PC-9 (cell line): ENCODE measurements around the gene ALG12. TPM values are rescaled to one million over a fixed set of nuclear protein-coding genes. Genes with fewer than 3 reads are reported as not detected.

Experiments
- BruUV-seq: library from RNA; stranded (reverse); fragments of 400-500 nt; replicated peaks from 2 replicates; lab custom pipeline; 2021; lab: Mats Ljungman, UMichigan
- CTCF ChIA-PET: fragments of 300-600 bp; sonication (Branson Sonifier 250); formaldehyde crosslinking; loops from one replicate; lab custom pipeline; 2022; ENCODE audit warnings: antibody characterized with exemption; lab: Charles Lee
- POLR2A ChIA-PET: fragments of 300-600 bp; sonication (Branson Sonifier 250); formaldehyde crosslinking; loops from one replicate; lab custom pipeline; 2022; ENCODE audit warnings: antibody characterized with exemption; ENCODE audit not compliant: unreplicated experiment; lab: Charles Lee
- DNase-seq, 2 experiments: peaks; one replicate each; pipeline versions ENCODE4 v3.0.0 to v3.0.0-alpha.2; 2015 to 2022; ENCODE audit warnings: mixed read lengths in 1 of 2
- H2AFZ ChIP-seq: fragments of 200-600 bp; sonication (generic); 2 replicates; pipeline ENCODE4 v1.8.1; 2017; ENCODE audit warnings: antibody characterized with exemption
- H3F3A ChIP-seq: fragments of 200-600 bp; sonication (generic); 2 replicates; pipeline ENCODE4 v1.8.1; 2017; ENCODE audit warnings: antibody characterized with exemption, mild to moderate bottlenecking, low read depth; ENCODE audit not compliant: insufficient read depth
- H3K27ac ChIP-seq: fragments of 200-600 bp; sonication (generic); 2 replicates; pipeline ENCODE4 v1.6.1; 2016; ENCODE audit warnings: mixed run types
- H3K27me3 ChIP-seq: fragments of 200-600 bp; sonication (generic); 2 replicates; pipeline ENCODE4 v1.6.1; 2016; ENCODE audit warnings: low read depth, mixed run types; ENCODE audit not compliant: insufficient read depth
- H3K36me3 ChIP-seq: fragments of 200-600 bp; sonication (generic); 2 replicates; pipeline ENCODE4 v1.6.1; 2016; ENCODE audit warnings: low read depth, mixed run types
- H3K4me1 ChIP-seq: fragments of 200-600 bp; sonication (generic); replicated peaks from 2 replicates; pipeline ENCODE4 v1.6.1; 2016; ENCODE audit warnings: mixed run types; ENCODE audit not compliant: insufficient read depth
- H3K4me2 ChIP-seq: fragments of 200-600 bp; sonication (generic); 2 replicates; pipeline ENCODE4 v1.6.1; 2017; ENCODE audit warnings: mixed run types
- H3K4me3 ChIP-seq: fragments of 200-600 bp; sonication (generic); 2 replicates; pipeline ENCODE4 v1.6.1; 2016; ENCODE audit warnings: mixed run types
- H3K79me2 ChIP-seq: fragments of 200-600 bp; sonication (generic); 2 replicates; pipeline ENCODE4 v1.6.1; 2017; ENCODE audit warnings: low read depth, mixed run types
- H3K9me2 ChIP-seq: fragments of 200-600 bp; sonication (generic); 2 replicates; pipeline ENCODE4 v1.8.1; 2017; ENCODE audit warnings: mild to moderate bottlenecking; ENCODE audit not compliant: insufficient read depth
- H3K9me3 ChIP-seq: fragments of 200-600 bp; sonication (generic); 2 replicates; pipeline ENCODE4 v1.8.1; 2016; ENCODE audit warnings: low read depth; ENCODE audit not compliant: insufficient read depth
- H4K20me1 ChIP-seq: fragments of 200-600 bp; sonication (generic); 2 replicates; pipeline ENCODE4 v1.8.1; 2017; ENCODE audit not compliant: insufficient read depth
- EZH2 ChIP-seq: fragments of 200-600 bp; sonication (generic); IDR thresholded peaks from 2 replicates; pipeline ENCODE4 v1.8.0; 2017; ENCODE audit warnings: antibody characterized with exemption, low read depth
- intact Hi-C: fragments of 100-400 bp; cut with micrococcal nuclease; formaldehyde crosslinking; loops from one replicate; pipeline ENCODE4 v1.10.0; 2022; ENCODE audit not compliant: unreplicated experiment
- total RNA-seq: library from RNA; stranded (reverse); gene quantifications from 2 replicates; pipeline ENCODE4 v1.2.3, GENCODE V29; 2021
- TF ChIP-seq, protein P1 (sequence below): fragments of 200-600 bp; sonication (generic); conservative IDR thresholded peaks from 2 replicates; pipeline ENCODE4 v1.6.1; 2017; ENCODE audit warnings: mixed run types, antibody characterized with exemption, mild to moderate bottlenecking, moderate library complexity

The ALG12 gene
- total RNA-seq, 1 experiment from 2014 or later: 16.8 TPM

DNA sequence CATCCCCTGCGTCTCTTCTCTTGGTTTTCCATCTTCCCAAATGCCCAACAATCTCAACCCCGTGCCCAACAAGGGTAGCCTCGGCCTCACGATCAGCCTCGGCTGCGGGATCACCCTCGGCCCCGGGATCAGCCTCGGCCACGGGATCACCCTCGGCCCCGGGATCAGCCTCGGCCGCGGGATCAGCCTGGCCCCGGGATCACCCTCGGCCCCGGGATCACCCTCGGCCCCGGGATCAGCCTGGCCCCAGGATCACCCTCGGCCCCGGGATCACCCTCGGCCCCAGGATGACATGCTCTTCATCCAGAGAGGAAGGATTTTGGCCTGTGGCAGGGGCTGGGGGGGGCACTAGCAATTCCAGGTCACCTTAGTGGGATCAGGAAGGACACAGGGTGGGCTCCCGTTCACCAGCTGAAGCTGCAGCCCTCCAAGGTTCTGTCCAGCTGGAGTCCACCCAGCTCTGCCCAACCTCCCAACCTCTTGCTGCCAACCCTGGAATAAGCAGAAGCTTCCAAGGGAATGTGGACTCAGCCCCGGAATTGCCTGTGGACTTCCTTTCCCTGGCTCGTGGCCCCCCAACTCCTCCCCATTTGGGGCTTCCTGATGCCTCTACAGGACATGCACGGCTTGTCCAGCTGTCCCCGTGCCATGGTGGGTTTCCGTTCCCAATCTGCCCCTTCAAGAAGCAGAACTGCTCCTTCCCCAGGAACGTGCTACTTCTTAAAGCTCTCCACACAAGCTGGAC lies 6.2 kb downstream of the ALG12 start:
- H3K79me2 ChIP-seq: peaks cover 13% of the 10 kb centered on the region
- no peaks in the 10 kb centered on the region for H3K27me3 ChIP-seq
- no peak for DNase-seq
- no peak overlapping the region for H3K27ac ChIP-seq
- H3K4me3 ChIP-seq: no peak overlapping the region
- H3K9me3 ChIP-seq: no peaks in the 10 kb centered on the region
- no peaks in the 10 kb centered on the region for H3F3A ChIP-seq
- no peak overlapping the region for H2AFZ ChIP-seq
- POLR2A ChIA-PET: no interaction called here
- H3K36me3 ChIP-seq: peaks cover 4% of the 10 kb centered on the region; the same call in 1 of the 2 replicates
- intact Hi-C loops: no loop called here
- CTCF ChIA-PET: no interaction called here
- BruUV-seq: no TSS peak
- TF ChIP-seq EZH2: no peak
- TF ChIP-seq, protein P1, sequence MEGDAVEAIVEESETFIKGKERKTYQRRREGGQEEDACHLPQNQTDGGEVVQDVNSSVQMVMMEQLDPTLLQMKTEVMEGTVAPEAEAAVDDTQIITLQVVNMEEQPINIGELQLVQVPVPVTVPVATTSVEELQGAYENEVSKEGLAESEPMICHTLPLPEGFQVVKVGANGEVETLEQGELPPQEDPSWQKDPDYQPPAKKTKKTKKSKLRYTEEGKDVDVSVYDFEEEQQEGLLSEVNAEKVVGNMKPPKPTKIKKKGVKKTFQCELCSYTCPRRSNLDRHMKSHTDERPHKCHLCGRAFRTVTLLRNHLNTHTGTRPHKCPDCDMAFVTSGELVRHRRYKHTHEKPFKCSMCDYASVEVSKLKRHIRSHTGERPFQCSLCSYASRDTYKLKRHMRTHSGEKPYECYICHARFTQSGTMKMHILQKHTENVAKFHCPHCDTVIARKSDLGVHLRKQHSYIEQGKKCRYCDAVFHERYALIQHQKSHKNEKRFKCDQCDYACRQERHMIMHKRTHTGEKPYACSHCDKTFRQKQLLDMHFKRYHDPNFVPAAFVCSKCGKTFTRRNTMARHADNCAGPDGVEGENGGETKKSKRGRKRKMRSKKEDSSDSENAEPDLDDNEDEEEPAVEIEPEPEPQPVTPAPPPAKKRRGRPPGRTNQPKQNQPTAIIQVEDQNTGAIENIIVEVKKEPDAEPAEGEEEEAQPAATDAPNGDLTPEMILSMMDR: no peak
- H4K20me1 ChIP-seq: no peaks in the 10 kb centered on the region
- no peak overlapping the region for H3K4me2 ChIP-seq
- H3K4me1 ChIP-seq: peaks cover 5% of the 10 kb centered on the region
- H3K9me2 ChIP-seq: no peaks in the 10 kb centered on the region

DNA sequence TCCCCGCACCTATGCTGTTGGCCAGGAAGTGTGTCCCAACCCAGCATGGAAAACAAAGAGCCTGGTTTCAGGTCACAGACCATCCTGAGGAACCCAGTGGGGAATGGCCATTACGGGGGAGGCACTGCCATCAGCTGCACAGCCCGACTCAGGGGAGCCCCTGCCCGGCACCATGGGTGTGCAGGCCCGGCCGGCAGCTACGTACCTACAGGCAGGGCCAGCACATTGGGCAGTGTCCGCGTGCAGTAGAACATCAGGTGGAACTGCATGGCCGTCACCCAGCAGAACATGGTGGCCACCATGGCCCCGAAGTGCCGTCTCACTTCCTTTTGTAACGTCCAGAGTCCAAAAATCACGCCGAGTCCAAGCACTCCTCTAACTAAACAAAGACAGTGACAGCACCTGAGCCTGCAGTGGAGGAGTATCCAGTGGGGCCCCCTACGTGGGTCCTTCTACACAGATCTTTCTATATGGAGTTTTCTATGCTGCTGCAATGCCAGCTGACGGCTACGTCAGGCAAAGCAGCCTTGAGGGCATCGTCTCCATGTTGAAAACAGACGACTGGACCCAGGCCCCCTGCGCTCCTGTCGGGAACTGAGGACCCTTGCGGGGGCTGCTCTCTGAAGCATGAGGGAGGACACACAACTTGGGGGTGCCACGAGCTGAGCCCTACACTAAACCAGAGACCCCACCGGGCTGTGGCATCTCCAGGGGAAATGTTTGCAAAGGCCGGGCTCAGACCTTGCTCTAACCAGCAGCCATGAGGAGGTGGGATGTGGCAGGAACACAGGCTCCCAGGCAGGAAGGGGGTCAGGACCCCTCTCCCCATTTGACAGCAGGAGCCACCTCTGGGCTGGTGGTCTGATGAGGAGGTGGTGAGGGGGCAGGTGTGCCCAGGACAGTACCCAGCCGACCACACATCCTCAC lies 7.7 kb downstream of the ALG12 start:
- Histone ChIP-seq H3K79me2 (0 out of 2 replicates have a peak, but pooled peaks cover under 1% of the 10 kb centered on the region), H4K20me1 (no peaks in the 10 kb centered on the region), H3F3A (no peaks in the 10 kb centered on the region), H3K27me3 (no peaks in the 10 kb centered on the region), H2AFZ (no peak overlapping the region), H3K36me3 (peaks cover 4% of the 10 kb centered on the region; the same call in 1 of the 2 replicates), H3K4me3 (no peak overlapping the region), H3K4me2 (no peak overlapping the region), H3K9me3 (no peaks in the 10 kb centered on the region), H3K27ac (no peak overlapping the region), H3K9me2 (no peaks in the 10 kb centered on the region), H3K4me1 (no peaks in the 10 kb centered on the region)
- TF ChIP-seq, protein P1: no peak
- no peak for TF ChIP-seq EZH2
- intact Hi-C loops: no loop called here
- DNase-seq: no peak
- no TSS peak for BruUV-seq
- CTCF ChIA-PET: no interaction called here
- POLR2A ChIA-PET: no interaction called here

DNA sequence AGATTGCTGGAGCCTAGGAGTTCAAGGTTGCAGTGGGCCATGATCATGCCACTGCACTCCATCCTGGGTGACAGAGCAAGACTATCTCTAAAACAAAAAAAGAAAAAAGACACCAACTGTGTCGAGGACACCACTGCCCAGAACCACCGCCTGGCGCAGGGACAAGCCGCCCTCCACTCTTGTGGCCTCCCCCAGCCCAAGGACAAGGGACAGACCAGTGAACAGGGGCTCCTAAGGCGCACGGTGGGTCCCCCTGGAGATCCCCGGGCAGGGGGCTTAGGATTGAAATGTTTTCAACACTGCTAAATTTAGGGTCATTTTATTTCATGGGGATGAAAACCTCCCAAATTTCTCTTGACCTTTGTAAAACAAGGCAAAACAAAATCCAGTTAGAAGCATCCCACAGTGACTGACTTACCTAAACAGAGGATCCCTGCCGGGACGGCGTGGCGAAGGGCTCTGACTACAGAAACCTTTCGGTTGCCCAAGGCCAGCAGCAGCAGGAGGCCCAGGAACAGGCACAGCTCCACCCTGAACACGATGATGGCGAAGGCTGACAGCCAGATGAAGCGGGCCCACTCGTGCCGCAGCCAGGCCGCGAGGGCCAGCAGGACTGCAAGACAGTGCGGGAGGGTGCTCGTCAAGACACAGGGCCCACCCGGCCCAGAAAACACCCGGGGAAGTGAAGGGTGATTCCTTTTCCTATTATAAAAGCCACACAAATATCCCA lies 8.6 kb downstream of the ALG12 start:
- H3K9me3 ChIP-seq: no peaks in the 10 kb centered on the region
- peaks cover 7% of the 10 kb centered on the region; the same call in 1 of the 2 replicates for H4K20me1 ChIP-seq
- no TSS peak for BruUV-seq
- H3K9me2 ChIP-seq: no peaks in the 10 kb centered on the region
- H3K27ac ChIP-seq: no peak overlapping the region
- POLR2A ChIA-PET: no interaction called here
- no peak for TF ChIP-seq EZH2
- TF ChIP-seq, protein P1: no peak
- H3K79me2 ChIP-seq: no peaks in the 10 kb centered on the region
- no peak overlapping the region for H2AFZ ChIP-seq
- no peaks in the 10 kb centered on the region for H3F3A ChIP-seq
- H3K36me3 ChIP-seq: peaks cover 4% of the 10 kb centered on the region; the same call in 1 of the 2 replicates
- H3K27me3 ChIP-seq: no peaks in the 10 kb centered on the region
- H3K4me2 ChIP-seq: no peak overlapping the region
- DNase-seq: no peak
- CTCF ChIA-PET: no interaction called here
- intact Hi-C loops: no loop called here
- H3K4me1 ChIP-seq: no peaks in the 10 kb centered on the region
- H3K4me3 ChIP-seq: no peak overlapping the region
